ENCODE measurements around the gene MUC5B. TPM values are rescaled to one million over a fixed set of nuclear protein-coding genes. Genes with fewer than 3 reads are reported as not detected.

Gene MUC5B
- total and polyA plus RNA-seq, 2 of the 13 experiments (the other 11 are each of a cell fraction or from before 2014, with no cell fraction given): 0.01 TPM; not detected in 1

GRCh38 chr11:1181420-1181819 is 41.4 kb upstream of the MUC5B start:
- no peak for ATAC-seq
- WGBS (ENCODE audit: low lambda C conversion rate): no CpG with 5 or more reads among the region's 10 CpGs
- no TSS peak for BruUV-seq (replicated peaks)

More at GRCh38 chr11:1181420-1181819, 41.4 kb upstream of the MUC5B start:
- DNase-seq (ENCODE audit: low spot score) (no peak), FAIRE-seq (no peak)
- no peaks in the 10 kb centered on the region for H3K36me3 ChIP-seq (replicated peaks in 1 of 2; ENCODE audit: control insufficient read depth in 1 of 2, insufficient read depth in 2 of 2, low read length in 2 of 2)
- intact Hi-C loops (cut with micrococcal nuclease; ENCODE audit: unreplicated experiment) (no loop called here), in situ Hi-C loops (cut with HindIII; ENCODE audit: extremely low pct_ligation_motif_present, low pct_unique_long_range_greater_than_20kb) (no loop called here)
- H4K20me1 ChIP-seq (ENCODE audit: insufficient read depth, low read length): no peaks in the 10 kb centered on the region
- H3K27ac ChIP-seq (ENCODE audit: extremely low read length, insufficient read depth, low read length): no peak overlapping the region
- H2AFZ ChIP-seq (ENCODE audit: low read length): no peak overlapping the region
- no peaks in the 10 kb centered on the region for H3K4me1 ChIP-seq (ENCODE audit: insufficient read depth, low read length)
- TF ChIP-seq HMGXB3 (CRISPR knock-in tag; IDR thresholded peaks at IDR 0.05; ENCODE audit: borderline replicate concordance) (no peak), SAFB2 (CRISPR knock-in tag; IDR thresholded peaks at IDR 0.05; ENCODE audit: borderline replicate concordance, low read depth) (no peak), IKZF4 (CRISPR knock-in tag; IDR thresholded peaks at IDR 0.05; ENCODE audit: borderline replicate concordance, low read depth, not compliant biosample characterization) (no peak), ZNF703 (CRISPR knock-in tag; IDR thresholded peaks at IDR 0.05; ENCODE audit: borderline replicate concordance) (no peak)
- peaks cover 3 to 41% of the 10 kb centered on the region in 2 experiments; a peak in 4 of 5 replicates for H3K27me3 ChIP-seq (ENCODE audit: control insufficient read depth in 1 of 2, insufficient read depth in 2 of 2, low read length in 2 of 2)
- no peak overlapping the region for H3K4me3 ChIP-seq (replicated peaks in 1 of 3; ENCODE audit: insufficient read depth in 1 of 3, low read depth in 2 of 3, low read length in 3 of 3)
- no peak overlapping the region for H3K9ac ChIP-seq (ENCODE audit: insufficient read depth, low read depth, low read length)
- no peaks in the 10 kb centered on the region for H3K79me2 ChIP-seq (ENCODE audit: insufficient read depth, low read length)
- CTCF ChIA-PET (ENCODE audit: low intra/inter-chr PET ratio, low total read pairs): no interaction called here
- H3K4me2 ChIP-seq (ENCODE audit: low read depth, low read length): no peak overlapping the region
- no peaks in the 10 kb centered on the region for H3K9me3 ChIP-seq (ENCODE audit: low read length)
- POLR2A ChIA-PET: no interaction called here

Measured in HepG2 (cell line).